ENCODE measurements around the gene MCUB. TPM values are rescaled to one million over a fixed set of nuclear protein-coding genes. Genes with fewer than 3 reads are reported as not detected.
"Not testable (repeated sequence)": the region's sequence is repeated elsewhere in the genome, so short reads cannot be mapped to it uniquely, and the experiment has no call there.

MCUB gene
- total RNA-seq, 2 experiments from 2014 or later, result 65.5 to 66.3 TPM

GRCh38 chr4:109574931-109575804, 15.1 kb downstream of the MCUB start:
- POLR2A ChIA-PET, result interaction anchor here (1.1 kb wide), 1 partner anchor 13 kb away, joined by 3 read pairs; no protein-coding TSS in a partner anchor
- CTCF ChIA-PET, result interaction anchor here (1.0 kb wide), 1 partner anchor 15 kb away, joined by 4 read pairs; the partner anchor contains the start of gene MCUB

- ChIA-PET CTCF (no interaction called here), POLR2A (no interaction called here)
Observed at GRCh38 chr4:109576462-109576861, 16.4 kb downstream of the MCUB start.

- ChIA-PET POLR2A (no interaction called here), CTCF (no interaction called here)
Observed at GRCh38 chr4:109578846-109579245, 18.8 kb downstream of the MCUB start.

GRCh38 chr4:109579997-109580396, 20.0 kb downstream of the MCUB start:
- CTCF ChIA-PET, result not testable (repeated sequence)

DNA sequence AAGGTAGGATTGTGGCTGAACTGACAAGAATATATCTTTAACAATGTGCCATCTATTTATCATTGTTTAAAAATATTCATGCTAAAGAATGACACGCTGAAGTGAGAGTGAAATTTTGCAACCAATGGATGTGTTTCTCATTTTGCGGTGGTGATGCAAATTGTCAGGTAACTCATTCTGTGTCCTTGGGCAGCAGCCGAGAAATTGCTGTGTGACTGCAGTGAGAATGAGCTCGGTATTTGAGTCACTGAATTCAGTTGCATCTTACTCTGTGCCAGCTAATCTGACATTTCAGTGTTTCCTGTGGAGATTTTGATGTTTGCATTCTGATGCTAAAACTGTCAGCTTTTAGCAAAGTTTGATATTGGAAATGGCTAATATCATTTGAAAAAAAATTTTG, 28.1 kb downstream of the MCUB start:
- POLR2A ChIA-PET, result interaction anchor here (0.5 to 1.7 kb wide), 4 partner anchors 13 to 149 kb away, joined by 3 to 7 read pairs (median 4); partner anchors contain the start of genes CASP6 and MCUB
- CTCF ChIA-PET, result interaction anchor here (1.7 kb wide), 1 partner anchor 28 kb away, joined by 8 read pairs; the partner anchor contains the start of gene MCUB

More at GRCh38 chr4:109579997-109580396, 20.0 kb downstream of the MCUB start:
- POLR2A ChIA-PET, result not testable (repeated sequence)

DNA sequence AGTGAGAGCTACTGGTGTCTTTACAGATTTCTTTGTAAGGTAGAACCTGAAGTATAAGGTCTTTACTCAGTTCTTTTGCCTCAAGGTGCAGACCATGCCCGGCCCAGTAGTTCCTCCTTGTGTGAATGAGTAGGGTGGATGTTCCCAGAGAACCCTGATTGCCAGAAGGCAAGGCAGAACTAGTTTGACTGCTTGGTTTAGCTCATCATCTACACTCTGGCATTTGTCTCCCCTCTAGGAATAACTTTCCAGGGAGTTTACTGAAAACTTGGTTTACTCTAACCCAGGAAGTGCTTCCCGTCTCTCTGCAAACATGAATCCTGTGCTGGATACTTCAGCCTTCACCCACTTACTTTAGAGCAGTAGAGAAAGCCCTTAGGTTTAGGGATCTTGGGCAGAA, 29.1 kb downstream of the MCUB start:
- POLR2A ChIA-PET, result interaction anchor here (1.3 kb wide), 1 partner anchor 29 kb away, joined by 7 read pairs; the partner anchor contains the start of gene MCUB
- CTCF ChIA-PET, result interaction anchor here (1.0 to 1.7 kb wide), 2 partner anchors 28 to 156 kb away, joined by 3 to 8 read pairs; partner anchors contain the start of genes MCUB and SEC24B

DNA sequence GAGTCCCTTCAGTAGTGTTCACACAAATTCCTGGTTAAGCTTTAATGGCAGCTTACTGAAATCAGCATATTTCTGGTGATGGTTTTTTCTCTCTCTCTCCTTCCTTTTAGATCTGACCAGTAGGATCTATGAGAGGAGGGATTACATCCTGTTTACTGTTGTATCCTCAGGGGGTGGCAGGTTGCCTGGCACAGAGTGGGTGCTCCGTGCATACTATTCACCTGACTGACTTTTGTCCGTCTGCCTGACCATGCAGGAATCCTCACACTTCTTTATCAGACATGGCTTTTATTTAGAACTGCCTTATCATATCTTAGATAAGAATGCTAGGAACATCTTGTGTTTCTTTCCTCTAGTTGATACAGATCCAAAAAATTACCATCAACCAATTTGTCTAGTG, 29.6 kb downstream of the MCUB start:
- POLR2A ChIA-PET, result no interaction called here
- CTCF ChIA-PET, result interaction anchor here (1.0 to 1.7 kb wide), 2 partner anchors 29 to 156 kb away, joined by 3 to 8 read pairs; partner anchors contain the start of genes MCUB and SEC24B

GRCh38 chr4:109590905-109591304, 30.9 kb downstream of the MCUB start:
- POLR2A ChIA-PET, result no interaction called here
- CTCF ChIA-PET, result no interaction called here

DNA sequence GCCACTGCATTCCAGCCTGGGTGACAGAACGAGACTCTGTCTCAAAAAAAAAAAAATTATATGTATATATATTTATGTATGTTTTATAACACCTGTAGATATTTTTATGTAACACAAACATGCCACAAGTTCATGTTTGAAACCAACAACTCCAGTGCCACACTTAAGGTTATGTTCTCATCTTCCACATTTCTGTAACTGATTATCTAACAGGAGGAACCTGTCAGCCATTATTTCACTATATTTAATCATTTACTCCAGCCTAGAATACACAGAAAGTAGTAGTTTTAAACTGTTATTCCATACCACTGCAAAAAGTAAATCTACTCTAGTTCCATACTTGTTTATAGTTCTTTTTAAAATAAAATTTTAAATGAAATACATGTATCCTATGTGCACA, 32.3 kb downstream of the MCUB start:
- CTCF ChIA-PET, result no interaction called here
- POLR2A ChIA-PET, result no interaction called here

DNA sequence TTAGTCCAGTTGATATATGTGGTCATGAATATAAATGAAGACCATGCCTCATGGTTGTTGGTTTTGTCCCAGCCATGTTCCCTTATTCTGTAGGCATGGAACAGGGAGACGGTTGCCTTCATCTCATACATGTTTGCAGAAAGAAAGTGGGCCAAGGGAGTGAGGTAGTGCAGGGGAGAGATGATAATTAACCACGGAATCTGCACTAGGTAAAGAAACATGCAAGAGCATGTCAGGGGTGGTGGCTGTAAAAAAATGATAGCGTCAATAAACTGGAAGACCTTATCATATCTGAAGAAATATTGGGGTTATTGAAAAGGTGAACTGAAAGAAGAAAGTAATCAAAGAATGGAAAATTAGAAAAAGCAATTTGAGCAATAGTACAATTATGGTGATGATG, 35.1 kb downstream of the MCUB start:
- POLR2A ChIA-PET, CTCF ChIA-PET: not testable (repeated sequence)

DNA sequence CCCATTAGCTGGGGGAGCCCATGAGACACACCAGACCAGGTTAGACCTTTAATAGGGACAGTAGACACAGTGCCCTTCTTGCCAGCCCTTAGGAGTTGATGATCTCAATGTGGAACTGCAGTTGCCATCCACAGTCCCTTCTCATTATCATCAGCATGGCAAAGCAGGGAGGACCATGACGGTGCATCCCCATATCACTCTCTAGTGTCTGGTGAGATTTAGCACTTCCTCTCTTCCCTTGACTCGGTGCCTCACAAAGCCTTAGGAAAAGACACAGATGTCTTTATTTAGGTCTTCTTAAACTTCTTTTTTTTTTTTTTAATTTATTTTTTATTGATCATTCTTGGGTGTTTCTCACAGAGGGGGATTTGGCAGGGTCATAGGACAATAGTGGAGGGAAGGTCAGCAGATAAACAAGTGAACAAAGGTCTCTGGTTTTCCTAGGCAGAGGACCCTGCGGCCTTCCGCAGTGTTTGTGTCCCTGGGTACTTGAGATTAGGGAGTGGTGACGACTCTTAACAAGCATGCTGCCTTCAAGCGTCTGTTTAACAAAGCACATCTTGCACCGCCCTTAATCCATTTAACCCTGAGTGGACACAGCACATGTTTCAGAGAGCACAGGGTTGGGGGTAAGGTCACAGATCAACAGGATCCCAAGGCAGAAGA, 36.5 kb downstream of the MCUB start:
- POLR2A ChIA-PET, CTCF ChIA-PET: not testable (repeated sequence)

- POLR2A ChIA-PET, result no interaction called here
- CTCF ChIA-PET, result no interaction called here
Observed at GRCh38 chr4:109599046-109599652, 39.1 kb downstream of the MCUB start.

DNA sequence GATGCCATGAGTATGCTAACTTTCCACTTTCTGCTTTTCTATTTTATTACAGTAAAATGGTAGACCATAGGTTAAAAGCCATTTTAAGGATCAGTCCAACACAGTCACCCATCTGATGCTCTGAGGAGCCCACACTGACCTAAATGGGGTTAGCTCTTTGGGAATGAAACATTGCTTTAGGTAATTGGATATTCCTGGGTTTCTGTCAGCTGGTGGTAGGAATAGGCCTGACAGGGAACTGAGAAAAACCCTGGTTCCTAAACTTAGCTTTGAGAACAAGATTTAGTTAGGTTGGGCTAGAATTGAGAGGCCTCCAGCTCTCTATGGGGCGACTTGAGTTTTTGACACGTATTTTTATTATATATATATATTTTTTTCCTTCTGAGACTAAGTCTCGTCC, 40.4 kb downstream of the MCUB start:
- POLR2A ChIA-PET, result no interaction called here
- CTCF ChIA-PET, result no interaction called here

GRCh38 chr4:109601336-109601735, 41.3 kb downstream of the MCUB start:
- ChIA-PET POLR2A (no interaction called here), CTCF (interaction anchor here (0.6 kb wide), 1 partner anchor 96 kb away, joined by 4 read pairs; no protein-coding TSS in a partner anchor)

DNA sequence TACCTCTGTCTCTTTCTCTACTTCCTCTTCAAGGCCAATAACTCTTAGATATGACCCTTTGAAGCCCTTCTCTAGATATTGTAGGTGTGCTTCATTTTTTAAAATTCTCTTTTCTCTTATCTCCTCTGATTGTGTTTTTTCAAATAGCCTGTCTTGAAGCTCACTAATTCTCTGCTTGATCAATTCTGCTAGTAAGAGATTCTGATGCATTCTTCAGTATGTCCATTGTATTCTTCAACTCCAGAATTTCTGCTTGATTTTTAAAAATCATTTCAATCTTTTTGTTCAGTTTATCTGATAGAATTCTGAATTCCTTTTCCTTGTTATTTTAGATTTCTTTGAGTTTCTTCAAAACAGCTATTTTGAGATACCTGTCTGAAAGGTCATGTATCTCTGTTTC, 47.9 kb downstream of the MCUB start:
- POLR2A ChIA-PET, result no interaction called here
- CTCF ChIA-PET, result no interaction called here

- ChIA-PET POLR2A (no interaction called here), CTCF (no interaction called here)
Observed at GRCh38 chr4:109608879-109609278, 48.8 kb downstream of the MCUB start.

DNA sequence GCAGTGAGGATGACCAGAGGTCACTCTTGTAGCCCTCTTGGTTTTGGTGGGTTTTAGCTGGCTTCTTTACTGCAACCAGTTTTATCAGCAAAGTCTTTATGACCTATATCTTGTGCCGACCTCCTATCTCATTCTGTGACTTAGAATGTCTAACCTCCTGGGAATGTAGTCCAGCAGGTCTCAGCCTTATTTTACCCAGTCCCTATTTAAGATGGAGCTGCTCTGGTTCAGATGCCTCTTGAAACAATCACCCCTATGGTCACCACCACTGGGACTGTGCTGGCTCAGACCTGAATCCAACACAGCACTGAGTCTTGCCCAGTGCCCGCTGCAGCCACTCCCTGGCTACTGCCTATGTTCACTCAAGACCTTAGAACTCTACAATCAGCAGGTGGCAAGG, 49.4 kb downstream of the MCUB start:
- ChIA-PET POLR2A (interaction anchor here (0.6 kb wide), 1 partner anchor 257 kb away, joined by 5 read pairs; no protein-coding TSS in a partner anchor), CTCF (no interaction called here)

DNA sequence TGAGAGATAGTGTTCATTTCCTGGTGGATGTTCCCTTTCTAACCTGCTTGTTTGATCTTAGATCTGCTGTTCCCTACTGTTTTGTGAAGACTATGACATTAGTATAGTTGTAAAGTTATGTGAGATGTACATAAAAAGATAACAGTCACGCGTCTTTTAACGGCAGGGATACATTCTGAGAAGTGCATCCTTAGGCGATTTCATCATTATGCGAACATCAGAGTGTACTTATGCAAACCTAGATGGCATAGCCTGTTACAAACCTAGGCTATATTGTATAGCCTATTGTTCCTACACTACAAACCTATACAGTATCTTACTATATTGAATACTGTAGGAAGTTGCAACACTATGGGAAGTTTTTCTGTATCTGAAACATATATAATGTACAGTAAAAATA, 50.4 kb downstream of the MCUB start:
- POLR2A ChIA-PET, result no interaction called here
- CTCF ChIA-PET, result no interaction called here

GRCh38 chr4:109611045-109611646, 51.1 kb downstream of the MCUB start:
- ChIA-PET POLR2A (no interaction called here), CTCF (no interaction called here)

DNA sequence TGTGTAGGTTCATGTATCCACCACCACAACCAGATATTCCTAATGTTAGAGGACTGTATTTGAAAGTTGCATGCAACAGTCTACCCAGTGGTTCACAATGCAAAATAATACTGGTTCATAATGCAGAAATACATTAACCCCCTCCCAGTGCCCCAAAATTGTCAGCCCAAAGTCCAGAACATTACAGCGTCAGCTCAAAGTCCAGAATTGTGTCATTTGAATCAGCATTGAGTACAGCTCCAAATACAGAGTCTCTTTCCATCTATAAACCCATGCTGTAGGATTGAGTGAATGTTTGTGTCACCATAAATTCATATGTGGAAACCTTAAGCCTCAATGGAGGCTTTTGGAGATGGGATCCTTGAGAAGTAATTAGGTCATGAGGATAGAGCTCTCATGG, 54.0 kb downstream of the MCUB start:
- POLR2A ChIA-PET, result no interaction called here
- CTCF ChIA-PET, result no interaction called here
